GM12878 (cell line): ENCODE results near the gene CRYGC. TPM values are rescaled to one million over a fixed set of nuclear protein-coding genes. Genes with fewer than 3 reads are reported as not detected.

Experiments used
- ATAC-seq: fragments of 200-7000 bp; cut with Tn5 transposase; 3 replicates; pipeline ENCODE4 v1.9.1; 2020; ENCODE audit warnings: mild to moderate bottlenecking, moderate library complexity
- BruUV-seq: library from RNA; stranded (reverse); fragments of 400-500 nt; replicated peaks from 2 replicates; lab custom pipeline; 2021; lab: Mats Ljungman, UMichigan
- CTCF ChIA-PET: fragments of 300-600 bp; sonication (Branson Sonifier 250); formaldehyde crosslinking; extraction: SDS; loops from one replicate; lab custom pipeline; 2021; ENCODE audit warnings: inconsistent platforms; lab: Yijun Ruan, JAX
- POLR2A ChIA-PET: fragments of 350-600 bp; formaldehyde crosslinking; extraction: SDS; loops from one replicate; lab custom pipeline; 2021; ENCODE audit warnings: inconsistent platforms; lab: Charles Lee
- RAD21 ChIA-PET: fragments of 300-600 bp; sonication (Branson Sonifier 250); formaldehyde crosslinking; loops from one replicate; lab custom pipeline; 2023; ENCODE audit warnings: antibody characterized with exemption; ENCODE audit not compliant: unreplicated experiment; lab: Charles Lee
- SMC1A ChIA-PET: fragments of 300-600 bp; sonication (Branson Sonifier 250); formaldehyde crosslinking; loops from one replicate; lab custom pipeline; 2023; ENCODE audit not compliant: unreplicated experiment, uncharacterized antibody; lab: Charles Lee
- DNase-seq: peaks from one replicate; pipeline ENCODE4 v3.0.0-alpha.2; 2011; ENCODE audit warnings: low read depth, low spot score
- FAIRE-seq: peaks from 3 replicates; lab custom pipeline; 2011; peaks lifted over from hg19 to GRCh38; lab: Jason Lieb, UNC
- H2AFZ ChIP-seq: 2 replicates; pipeline ENCODE4 v1.6.0; 2011; ENCODE audit warnings: low read depth, low read length, control low read depth; ENCODE audit not compliant: control insufficient read depth
- H3K27ac ChIP-seq: 2 replicates; pipeline ENCODE4 v1.5.1; 2011; ENCODE audit warnings: control low read depth; ENCODE audit not compliant: control insufficient read depth, insufficient read depth
- H3K27me3 ChIP-seq, 2 experiments: replicated peaks in 1 of 2; 2 replicates each; pipeline versions ENCODE4 v1.6.0 to v1.6.1; 2011; ENCODE audit warnings: low read length in 1 of 2; ENCODE audit not compliant: control insufficient read depth in 2 of 2, insufficient read depth in 2 of 2
- H3K36me3 ChIP-seq, 2 experiments: 2 replicates each; pipeline ENCODE4 v1.5.1; 2011; ENCODE audit warnings: low read length in 1 of 2; ENCODE audit not compliant: control insufficient read depth in 2 of 2, insufficient read depth in 2 of 2
- H3K4me1 ChIP-seq: 2 replicates; pipeline ENCODE4 v1.6.1; 2011; ENCODE audit warnings: mild to moderate bottlenecking, low read length, moderate library complexity, mixed read lengths; ENCODE audit not compliant: control insufficient read depth, insufficient read depth
- H3K4me2 ChIP-seq: 2 replicates; pipeline ENCODE4 v1.6.0; 2011; ENCODE audit warnings: control low read depth; ENCODE audit not compliant: control insufficient read depth, insufficient read depth
- H3K4me3 ChIP-seq: fragments of 200-600 bp; sonication (generic); 2 replicates; pipeline ENCODE4 v1.5.1; 2016
- H3K79me2 ChIP-seq: 2 replicates; pipeline ENCODE4 v1.6.0; 2011; ENCODE audit warnings: low read length; ENCODE audit not compliant: control insufficient read depth, insufficient read depth
- H3K9ac ChIP-seq: 2 replicates; pipeline ENCODE4 v1.8.0; 2011; ENCODE audit warnings: low read length, control low read depth, mixed read lengths; ENCODE audit not compliant: control insufficient read depth, insufficient read depth
- H3K9me3 ChIP-seq: replicated peaks from 3 replicates; pipeline ENCODE4 v1.5.1; 2011; ENCODE audit warnings: mild to moderate bottlenecking, low read length; ENCODE audit not compliant: control insufficient read depth, insufficient read depth
- H4K20me1 ChIP-seq: 2 replicates; pipeline ENCODE4 v1.6.0; 2011; ENCODE audit not compliant: control insufficient read depth, insufficient read depth
- ATF3 ChIP-seq: IDR thresholded peaks from 2 replicates; pipeline ENCODE4 v1.6.1; 2011; ENCODE audit warnings: low read depth, mild to moderate bottlenecking, low read length, moderate library complexity, borderline replicate concordance; ENCODE audit errors: extremely low read depth
- BRCA1 ChIP-seq: IDR thresholded peaks from 2 replicates; pipeline ENCODE4 v1.6.1; 2011; ENCODE audit warnings: low read depth, low read length, improper control_type of control experiment
- DPF2 ChIP-seq: fragments of 450-650 bp; IDR thresholded peaks from 2 replicates; pipeline ENCODE4 v1.6.1; 2017; ENCODE audit warnings: mild to moderate bottlenecking
- IRF3 ChIP-seq: fragments of 450-650 bp; IDR thresholded peaks from 2 replicates; pipeline ENCODE4 v1.6.1; 2014; ENCODE audit warnings: mild to moderate bottlenecking
- IRF5 ChIP-seq: fragments of 450-650 bp; IDR thresholded peaks from 2 replicates; pipeline ENCODE4 v1.6.1; 2017; ENCODE audit warnings: borderline replicate concordance
- JUND ChIP-seq: IDR thresholded peaks from 2 replicates; pipeline ENCODE4 v1.6.1; 2012; ENCODE audit warnings: low read depth, mild to moderate bottlenecking, low read length, improper control_type of control experiment, moderate library complexity
- KDM1A ChIP-seq: fragments of 200-600 bp; sonication (generic); IDR thresholded peaks from 2 replicates; pipeline ENCODE4 v1.6.1; 2016; ENCODE audit warnings: borderline replicate concordance
- PAX8 ChIP-seq: fragments of 450-650 bp; IDR thresholded peaks from 2 replicates; pipeline ENCODE4 v1.6.1; 2017; ENCODE audit warnings: mild to moderate bottlenecking, moderate library complexity
- POLR2AphosphoS5 ChIP-seq: IDR thresholded peaks from 2 replicates; pipeline ENCODE4 v1.6.1; 2011; ENCODE audit warnings: mild to moderate bottlenecking, low read length, inconsistent platforms
- SIX5 ChIP-seq: IDR thresholded peaks from 2 replicates; pipeline ENCODE4 v1.6.1; 2011; ENCODE audit warnings: mild to moderate bottlenecking, low read depth, low read length, moderate library complexity; ENCODE audit not compliant: severe bottlenecking
- SUZ12 ChIP-seq: fragments of 200-600 bp; sonication (generic); IDR thresholded peaks from one replicate; pipeline ENCODE4 v1.6.1; 2018; ENCODE audit warnings: antibody characterized with exemption, mild to moderate bottlenecking; ENCODE audit not compliant: unreplicated experiment
- YBX1 ChIP-seq: fragments of 450-650 bp; IDR thresholded peaks from 2 replicates; pipeline ENCODE4 v1.6.1; 2016; ENCODE audit warnings: antibody characterized with exemption
- ZNF207 ChIP-seq: fragments of 450-650 bp; IDR thresholded peaks from 2 replicates; pipeline ENCODE4 v1.6.1; 2014; ENCODE audit warnings: antibody characterized with exemption, mild to moderate bottlenecking, borderline replicate concordance
- ZNF687 ChIP-seq: fragments of 450-650 bp; IDR thresholded peaks from 2 replicates; pipeline ENCODE4 v1.6.1; 2017; ENCODE audit warnings: mild to moderate bottlenecking, moderate library complexity
- whole genome bisulfite sequencing: methylation state at CpG from one replicate; pipeline ENCODE4 v1.1.6; 2016; ENCODE audit warnings: low lambda C conversion rate; ENCODE audit not compliant: insufficient replicate concordance, insufficient coverage; ENCODE audit errors: missing lambda C conversion rate; 5-methylcytosine and 5-hydroxymethylcytosine counted together
- in situ Hi-C: fragments of 300-500 bp; cut with MboI; formaldehyde crosslinking; loops from 9 replicates; pipeline ENCODE4 v1.14.3; 2018; ENCODE audit warnings: mixed read lengths
- intact Hi-C: fragments of 100-400 bp; cut with micrococcal nuclease; formaldehyde crosslinking; loops from one replicate; pipeline ENCODE4 v1.14.2; 2022; ENCODE audit not compliant: unreplicated experiment
- polyA plus RNA-seq, 11 experiments: library from polyadenylated mRNA; depleted of rRNA in 4 of 11; unstranded in 6 of 11; stranded (reverse) in 5 of 11; fragments of >200 nt; fragmentation: Nextera tagmentation in 4 of 11; fragmentation: Illumina TruSeq in 1 of 11; extraction: Ambion mirVana in 4 of 11; extraction: Trizol in 1 of 11; gene quantifications; 1 replicate in 1 of 11; 2 replicates in 10 of 11; pipeline versions ENCODE4 v1.2.1 to v1.2.3, GENCODE V29; 2011 to 2016; ENCODE audit warnings: inconsistent platforms in 2 of 11, missing spikeins in 2 of 11, low read depth in 1 of 11
- total RNA-seq, 4 experiments: library from RNA; depleted of rRNA in 3 of 4; stranded (reverse); fragments of >200 nt in 3 of 4; fragmentation: Illumina TruSeq in 1 of 4; extraction: Trizol in 1 of 4; gene quantifications; 2 replicates each; pipeline versions ENCODE4 v1.2.1 to v1.2.3, GENCODE V29; 2013 to 2021

Gene CRYGC
- total and polyA plus RNA-seq, 10 of the 15 experiments (the other 5 are each of a cell fraction or from before 2014, with no cell fraction given), result not detected

- POLR2A ChIA-PET, result no interaction called here
These were observed 12.8 kb upstream of the CRYGC start for GRCh38 chr2:208142240-208142924.

More at GRCh38 chr2:208142240-208142924, 12.8 kb upstream of the CRYGC start:
- H3K9ac ChIP-seq, result no peak overlapping the region
- H3K79me2 ChIP-seq, result no peaks in the 10 kb centered on the region
- H3K36me3 ChIP-seq, result no peaks in the 10 kb centered on the region
- no peak for FAIRE-seq
- no peak for DNase-seq
- ChIA-PET RAD21 (no interaction called here), CTCF (interaction anchor here (1.3 to 1.4 kb wide), 2 partner anchors 11 to 34 kb away, joined by 3 to 4 read pairs; no protein-coding TSS in a partner anchor), SMC1A (interaction anchor here (0.8 kb wide), 1 partner anchor 14 kb away, joined by 3 read pairs; no protein-coding TSS in a partner anchor)
- in situ Hi-C loops (no loop called here), intact Hi-C loops (no loop called here)
- 46% methylated on average over 8 of the region's 8 CpGs for WGBS
- no peak overlapping the region for H2AFZ ChIP-seq
- H3K27ac ChIP-seq, result no peak overlapping the region
- H4K20me1 ChIP-seq, result no peaks in the 10 kb centered on the region
- H3K4me1 ChIP-seq, result no peaks in the 10 kb centered on the region
- no peaks in the 10 kb centered on the region; the same call in 2 of the 3 replicates for H3K9me3 ChIP-seq
- ATAC-seq, result no peak
- no peak overlapping the region for H3K4me3 ChIP-seq
- H3K27me3 ChIP-seq, result no peaks in the 10 kb centered on the region
- no peak for TF ChIP-seq ATF3
- TF ChIP-seq SUZ12, result no peak
- no peak for TF ChIP-seq YBX1
- no peak for TF ChIP-seq BRCA1
- TF ChIP-seq IRF3, result no peak
- TF ChIP-seq ZNF687, result no peak
- TF ChIP-seq KDM1A, result no peak
- no peak for TF ChIP-seq IRF5
- no peak for TF ChIP-seq ZNF207
- TF ChIP-seq DPF2, result no peak
- no peak for TF ChIP-seq SIX5
- no peak for TF ChIP-seq POLR2AphosphoS5
- no peak for TF ChIP-seq JUND
- no peak for TF ChIP-seq PAX8
- no TSS peak for BruUV-seq
- no peak overlapping the region for H3K4me2 ChIP-seq
